D721Med (cell line): Measurements from ENCODE around the gene MSI2.

Experiments used
- DNase-seq: peaks from one replicate; pipeline ENCODE4 v3.0.0; 2011; ENCODE audit warnings: low spot score; ENCODE audit not compliant: insufficient read length
- FAIRE-seq: peaks from 2 replicates; lab custom pipeline; 2011; peaks lifted over from hg19 to GRCh38; lab: Jason Lieb, UNC
- CTCF ChIP-seq: IDR thresholded peaks from 2 replicates; pipeline ENCODE4 v1.5.1; 2012; ENCODE audit warnings: mild to moderate bottlenecking, control low read depth; ENCODE audit not compliant: insufficient read depth; ENCODE audit errors: missing control alignments

The MSI2 gene

GRCh38 chr17:57372156-57372555, 115.8 kb downstream of the MSI2 start:
- no peak for TF ChIP-seq CTCF
- FAIRE-seq, result no peak
- DNase-seq, result no peak

- no peak for DNase-seq
- no peak for TF ChIP-seq CTCF
- no peak for FAIRE-seq
Measured at GRCh38 chr17:57373048-57373447, 116.7 kb downstream of the MSI2 start.

- TF ChIP-seq CTCF, result no peak
- FAIRE-seq (no peak), DNase-seq (no peak)
Measured at GRCh38 chr17:57373756-57374155, 117.4 kb downstream of the MSI2 start.

GRCh38 chr17:57375040-57375769, 118.9 kb downstream of the MSI2 start:
- DNase-seq (no peak), FAIRE-seq (no peak)
- TF ChIP-seq CTCF, result no peak

GRCh38 chr17:57375770-57376225, 119.5 kb downstream of the MSI2 start:
- DNase-seq (no peak), FAIRE-seq (no peak)
- no peak for TF ChIP-seq CTCF

- no peak for TF ChIP-seq CTCF
- FAIRE-seq (no peak), DNase-seq (no peak)
Measured at GRCh38 chr17:57377094-57377493, 120.8 kb downstream of the MSI2 start.

- FAIRE-seq, result no peak
- no peak for DNase-seq
- no peak for TF ChIP-seq CTCF
Measured at GRCh38 chr17:57379237-57379894, 123.0 kb downstream of the MSI2 start.
